ENCODE data around the gene CALHM6.
"Not testable (repeated sequence)": the region's sequence is repeated elsewhere in the genome, so short reads cannot be mapped to it uniquely, and the experiment has no call there.

Gene CALHM6

DNA sequence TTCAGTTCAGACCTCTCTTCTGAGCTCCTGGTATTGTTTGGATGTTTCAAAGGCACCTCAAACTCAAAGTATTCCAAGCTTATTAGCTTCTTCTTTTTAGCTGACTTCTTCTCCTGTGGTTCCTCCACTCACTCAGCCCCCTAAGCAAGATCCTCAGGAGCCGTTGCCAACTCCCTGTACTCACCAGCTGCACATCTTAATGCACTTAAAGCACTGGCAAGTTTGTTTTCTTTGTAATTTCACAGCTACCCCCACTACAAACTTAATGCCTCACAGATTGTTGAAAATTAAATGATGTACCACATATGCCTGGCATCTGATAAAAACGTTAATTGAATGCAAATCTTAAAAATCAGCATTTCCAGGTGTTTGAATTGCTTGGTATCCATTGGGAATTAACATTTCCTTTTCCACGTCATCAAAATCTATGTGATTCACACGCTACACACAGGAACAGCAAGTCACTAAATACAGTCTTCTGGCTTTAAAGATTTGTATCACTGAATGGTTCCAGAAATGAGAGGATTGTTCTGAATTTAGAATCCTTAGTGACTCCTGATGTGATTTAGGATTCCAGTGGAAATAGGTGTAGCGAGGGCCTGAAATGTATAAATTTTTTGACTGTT is 24.5 kb downstream of the CALHM6 start:
- DNase-seq = no peak

DNA sequence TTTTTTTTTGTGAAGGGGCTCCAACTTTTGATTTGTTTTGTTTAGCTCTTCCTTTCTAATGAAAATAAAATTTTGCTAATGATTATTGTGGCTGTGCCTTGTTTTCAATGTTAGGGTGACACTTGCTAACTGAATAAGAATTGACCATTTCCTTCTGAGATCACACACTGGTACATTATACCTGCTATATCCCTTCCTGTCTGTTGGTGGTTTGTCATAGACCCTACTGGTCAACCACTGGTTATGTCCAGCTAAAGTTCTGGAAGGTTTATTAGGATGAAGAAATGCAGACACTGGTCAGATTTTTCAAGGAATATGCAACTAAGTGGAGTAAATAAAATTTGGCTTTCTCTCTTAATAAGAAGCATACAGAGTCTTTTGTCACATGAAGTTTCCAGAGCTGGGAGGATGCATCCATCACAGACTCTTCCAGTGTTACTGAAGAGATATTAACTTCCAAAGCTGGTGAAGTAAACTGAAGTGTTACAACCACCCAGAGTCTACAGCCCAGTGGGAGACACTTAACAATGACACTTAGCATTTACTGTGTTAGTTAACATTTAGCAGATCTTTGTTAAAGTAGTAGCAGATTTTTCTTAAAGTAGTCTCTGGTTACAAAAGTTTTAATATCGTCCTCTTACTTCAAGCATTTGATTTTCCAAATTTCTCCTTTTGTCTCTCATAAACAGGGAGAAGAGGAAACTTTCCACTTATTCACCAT is 30.6 kb downstream of the CALHM6 start:
- no peak for DNase-seq

GRCh38 chr6:116492331-116493067 is 31.3 kb downstream of the CALHM6 start:
- DNase-seq = no peak

- not testable (repeated sequence) for DNase-seq
Observed at GRCh38 chr6:116495161-116495560, 34.0 kb downstream of the CALHM6 start.

DNA sequence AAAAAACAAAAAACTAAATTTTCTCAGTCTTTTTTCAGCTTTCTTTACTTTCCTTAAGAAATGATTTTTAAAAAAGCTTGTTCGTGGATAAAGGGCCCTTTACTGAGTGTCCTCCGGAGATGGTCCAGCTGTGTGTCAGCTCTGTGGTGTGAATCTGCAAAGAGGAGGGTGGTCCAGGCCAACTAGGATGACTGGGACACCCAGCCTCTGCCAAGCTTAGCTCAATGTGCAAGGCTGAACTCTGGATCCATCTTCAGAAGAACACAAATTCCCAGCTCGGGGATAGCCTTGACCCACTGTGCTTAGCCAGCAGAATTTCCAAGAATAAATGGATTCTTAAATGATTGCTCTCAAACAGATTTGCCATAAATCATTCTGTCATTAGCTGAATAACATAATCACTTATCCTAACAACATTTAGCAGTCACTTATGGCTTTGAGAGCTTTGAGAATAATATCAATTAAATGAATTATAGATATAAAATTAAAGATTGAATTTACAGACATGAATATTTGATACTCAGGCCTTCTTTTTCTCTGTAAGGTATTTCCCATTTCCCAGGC is 36.0 kb downstream of the CALHM6 start:
- DNase-seq = no peak

GRCh38 chr6:116500969-116501433 is 39.8 kb downstream of the CALHM6 start:
- no peak for DNase-seq

DNA sequence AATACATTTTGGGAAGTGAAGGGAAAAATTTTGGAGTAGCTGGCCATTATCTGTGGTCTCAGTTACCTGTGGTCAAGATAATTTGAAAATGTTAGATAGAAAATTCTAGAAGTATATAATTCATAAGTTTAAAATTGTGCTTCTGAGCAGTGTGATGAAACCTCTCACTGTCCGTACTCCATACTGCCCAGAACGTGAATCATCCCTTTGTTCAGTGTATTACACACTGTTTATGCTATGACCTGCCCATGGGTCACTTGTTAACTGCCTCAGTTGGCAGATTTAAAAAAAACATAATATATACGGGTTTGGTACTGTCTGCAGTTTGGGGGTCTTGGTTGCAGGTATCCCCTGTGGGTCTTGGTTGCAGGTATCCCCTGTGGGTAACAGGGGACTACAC is 46.1 kb downstream of the CALHM6 start:
- no peak for DNase-seq

GRCh38 chr6:116508527-116508926 is 47.4 kb downstream of the CALHM6 start:
- DNase-seq = no peak

- DNase-seq = no peak
Observed at GRCh38 chr6:116511424-116512110, 50.4 kb downstream of the CALHM6 start, which contains the start of gene CALHM5. Gene CALHM5 (plus strand): TSS chr6:116511639. CDS start chr6:116511697, 58 bp downstream.

- no peak for DNase-seq
Observed at GRCh38 chr6:116512111-116512559, 51.0 kb downstream of the CALHM6 start.

DNA sequence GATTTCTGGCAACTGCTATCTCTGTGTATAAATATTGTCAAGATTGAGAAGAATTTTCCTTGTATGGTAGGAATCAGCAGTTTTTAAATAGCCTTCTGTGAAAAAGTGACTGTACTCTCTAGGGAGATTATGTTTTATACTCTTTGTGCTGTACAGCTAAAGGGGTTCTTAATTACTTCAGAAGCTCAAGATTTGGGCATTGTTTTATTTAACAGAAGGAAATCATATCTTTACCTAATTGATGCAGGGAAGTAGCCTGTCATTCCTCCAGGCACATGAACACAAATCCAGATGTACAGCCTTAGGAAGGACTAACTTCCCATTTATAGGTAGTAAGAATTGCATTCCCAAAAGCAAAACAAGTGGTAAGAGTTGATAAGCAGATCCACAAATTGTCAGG is 51.6 kb downstream of the CALHM6 start:
- no peak for DNase-seq
